ENCODE measurements around the gene COMT. TPM values are rescaled to one million over a fixed set of nuclear protein-coding genes. Genes with fewer than 3 reads are reported as not detected.

COMT gene
- total RNA-seq, 1 experiment from 2014 or later = 109 TPM

- CTCF ChIA-PET = no interaction called here
- Histone ChIP-seq H3K4me3 (replicated peaks in 1 of 2; ENCODE audit: low read depth in 1 of 2, low read length in 2 of 2) (no peak overlapping the region), H3K27ac (ENCODE audit: low read depth, low read length) (no peak overlapping the region), H3K27me3 (ENCODE audit: insufficient read depth, low read length) (no peaks in the 10 kb centered on the region), H3K9me2 (ENCODE audit: insufficient read depth) (no peaks in the 10 kb centered on the region), H2AFZ (ENCODE audit: low read depth, low read length, poor library complexity, severe bottlenecking) (no peak overlapping the region), H3K9me3 (ENCODE audit: control insufficient read depth in 1 of 2, insufficient read depth in 1 of 2, low read depth in 1 of 2, low read length in 2 of 2) (no peaks in the 10 kb centered on the region), H4K20me1 (ENCODE audit: insufficient read depth) (no peaks in the 10 kb centered on the region), H3K4me1 (ENCODE audit: control insufficient read depth in 1 of 2, insufficient read depth in 2 of 2, low read length in 2 of 2) (peaks cover 14 to 28% of the 10 kb centered on the region in 2 experiments), H3K9ac (ENCODE audit: low read length) (no peak overlapping the region), H3K79me2 (ENCODE audit: insufficient read depth, low read length) (no peaks in the 10 kb centered on the region; the same call in 1 of the 2 replicates), H3K4me2 (ENCODE audit: low read length) (no peak overlapping the region), H3K36me3 (ENCODE audit: control insufficient read depth in 1 of 2, insufficient read depth in 2 of 2, low read length in 2 of 2) (peaks cover 5 to 10% of the 10 kb centered on the region in 2 experiments; a peak in 2 of 4 replicates)
- no peak for DNase-seq (ENCODE audit: low read depth, low spot score)
- RAD21 ChIA-PET (ENCODE audit: low non-redundant PET in 1 of 2, low total read pairs in 2 of 2, uncharacterized antibody in 2 of 2, unreplicated experiment in 2 of 2) = no interaction called here
- ATAC-seq = no peak
- intact Hi-C loops (cut with micrococcal nuclease) = no loop called here
- POLR2A ChIA-PET = no interaction called here
- no TSS peak for BruUV-seq (replicated peaks)
- no peak for TF ChIP-seq ZFX (IDR thresholded peaks at IDR 0.05)
- no peak for TF ChIP-seq MAX (IDR thresholded peaks at IDR 0.05)
- TF ChIP-seq CBX3 (IDR thresholded peaks at IDR 0.05; ENCODE audit: low read depth) = no peak
- TF ChIP-seq ZNF274 (IDR thresholded peaks at IDR 0.05; ENCODE audit: low read depth, low read length) = no peak
- TF ChIP-seq CTCF (IDR thresholded peaks at IDR 0.05 in 2 of 3, conservative IDR thresholded peaks at IDR 0.05 in 1 of 3; ENCODE audit: borderline replicate concordance in 1 of 3, insufficient read depth in 1 of 3, low read depth in 2 of 3, low read length in 2 of 3) = no peak
- TF ChIP-seq EZH2phosphoT487 (IDR thresholded peaks at IDR 0.05; ENCODE audit: borderline replicate concordance) = no peak
- no peak for TF ChIP-seq SP1 (IDR thresholded peaks at IDR 0.05; ENCODE audit: low read depth)
- TF ChIP-seq FOSL1 (IDR thresholded peaks at IDR 0.05; ENCODE audit: low read depth) = no peak
- no peak for TF ChIP-seq EZH2 (IDR thresholded peaks at IDR 0.05)
- TF ChIP-seq SIN3A (IDR thresholded peaks at IDR 0.05; ENCODE audit: low read depth) = no peak
- no peak for TF ChIP-seq POLR2A (IDR thresholded peaks at IDR 0.05; ENCODE audit: borderline replicate concordance, extremely low read depth, insufficient read depth, insufficient read length)
- TF ChIP-seq SRF (IDR thresholded peaks at IDR 0.05; ENCODE audit: low read depth) = no peak
- TF ChIP-seq JUND (IDR thresholded peaks at IDR 0.05) = no peak
These were observed 36.0 kb downstream of the COMT start for GRCh38 chr22:19977296-19978243.
